NCI-H82 (cell line): ENCODE measurements around the gene STAC2.

Source experiments
- DNase-seq: peaks from one replicate; lab custom pipeline; 2025; lab: John Stamatoyannopoulos, UW

Gene STAC2

GRCh38 chr17:39231591-39232551 lies 6.1 kb upstream of the STAC2 start:
- DNase-seq, result peak; percentile 93

GRCh38 chr17:39231091-39231561 lies 5.4 kb upstream of the STAC2 start:
- DNase-seq, result peak; percentile 46

- no peak for DNase-seq
Measured at GRCh38 chr17:39230361-39230760, 4.6 kb upstream of the STAC2 start.

DNA sequence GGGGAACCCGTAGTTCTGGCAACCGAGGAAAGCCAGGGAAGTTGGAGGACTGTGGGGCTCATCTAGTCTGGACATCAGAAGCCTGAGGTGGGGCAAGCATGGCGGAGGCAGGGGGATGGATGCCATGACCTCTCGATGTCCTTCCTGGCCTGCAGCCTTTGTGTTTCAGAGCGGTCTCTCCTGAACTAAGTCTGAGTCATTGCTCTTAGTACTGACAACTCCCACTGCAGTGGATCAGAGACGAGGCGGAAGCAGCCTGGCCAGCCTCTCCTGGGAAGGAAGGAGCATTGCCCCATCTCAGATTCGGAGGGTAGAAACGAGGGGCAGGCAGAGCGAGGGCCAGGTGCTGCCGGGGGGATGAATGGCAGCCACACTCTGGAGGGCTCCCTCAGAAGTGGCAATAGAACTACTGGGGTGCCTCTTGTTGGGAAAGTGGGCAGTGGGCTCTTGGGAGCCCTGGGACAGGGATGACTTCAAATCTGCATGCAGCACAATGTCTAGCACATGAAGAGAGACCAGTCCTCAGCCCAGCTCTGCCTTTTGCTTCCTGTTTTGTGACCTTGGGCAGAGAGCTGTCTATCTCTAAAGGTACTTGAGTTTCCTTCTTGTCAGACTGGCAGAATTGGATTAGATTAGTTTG lies 3.6 kb upstream of the STAC2 start:
- no peak for DNase-seq

DNA sequence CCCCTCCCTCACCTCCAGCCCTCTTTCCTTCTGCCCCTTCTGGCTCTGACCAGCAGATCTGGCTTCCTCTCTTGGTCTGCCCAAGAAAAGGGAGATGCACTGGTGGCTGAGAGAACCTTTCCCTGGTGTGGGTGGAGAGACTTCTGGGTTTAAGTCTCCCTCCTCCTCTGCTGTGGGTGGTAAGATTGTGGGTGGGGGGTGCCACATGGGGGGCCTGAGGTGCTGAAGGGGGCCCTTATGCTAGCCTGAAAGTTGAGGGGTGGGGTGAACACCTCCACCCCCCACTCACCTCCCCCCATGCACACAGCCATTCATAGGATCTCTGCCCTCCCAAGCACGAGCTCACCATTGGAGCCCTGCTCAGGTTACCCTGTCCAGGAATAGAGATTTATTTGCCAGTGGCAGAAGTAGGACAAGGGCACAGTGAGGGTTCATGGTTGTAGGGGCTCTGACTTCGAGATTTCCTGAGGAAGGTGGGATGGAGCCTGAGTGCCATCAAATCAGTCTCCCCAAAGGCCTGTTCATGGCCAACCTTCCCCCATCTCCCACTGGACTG lies 1.7 kb upstream of the STAC2 start:
- no peak for DNase-seq

- peak; percentile 98 for DNase-seq
Measured at GRCh38 chr17:39225959-39226683, 376 bp upstream of the STAC2 start.

DNA sequence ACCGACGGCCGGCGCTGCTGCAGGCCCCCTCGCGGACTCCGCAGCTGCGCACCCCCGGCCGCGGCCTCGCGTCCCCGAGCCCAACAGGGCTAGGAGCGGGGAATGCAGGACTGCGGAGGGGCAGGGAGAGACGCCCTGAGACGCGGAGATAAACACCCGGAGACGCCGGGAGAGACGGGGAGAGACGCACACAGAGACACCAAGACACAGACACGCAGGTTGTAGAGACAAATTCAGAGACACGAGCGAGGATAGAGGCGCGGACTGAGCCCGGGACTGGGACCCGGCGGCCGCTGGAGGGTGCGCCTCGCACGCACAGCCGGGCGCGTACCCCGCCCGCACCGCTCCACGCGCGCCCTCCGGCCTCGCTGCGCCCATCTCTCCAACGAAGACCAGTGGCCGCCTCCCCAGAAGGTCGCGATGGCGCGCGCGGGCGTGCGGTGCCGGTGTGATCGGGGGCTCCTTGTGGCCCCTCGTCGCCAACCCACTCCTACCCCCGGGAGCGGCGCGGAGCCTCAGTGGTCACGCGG lies 902 bp downstream of the STAC2 start:
- DNase-seq, result no peak

GRCh38 chr17:39223907-39224777 lies 1.6 kb downstream of the STAC2 start:
- peak; percentile 34 for DNase-seq

- peak; percentile 41 for DNase-seq
Measured at GRCh38 chr17:39222866-39223834, 2.6 kb downstream of the STAC2 start.

DNA sequence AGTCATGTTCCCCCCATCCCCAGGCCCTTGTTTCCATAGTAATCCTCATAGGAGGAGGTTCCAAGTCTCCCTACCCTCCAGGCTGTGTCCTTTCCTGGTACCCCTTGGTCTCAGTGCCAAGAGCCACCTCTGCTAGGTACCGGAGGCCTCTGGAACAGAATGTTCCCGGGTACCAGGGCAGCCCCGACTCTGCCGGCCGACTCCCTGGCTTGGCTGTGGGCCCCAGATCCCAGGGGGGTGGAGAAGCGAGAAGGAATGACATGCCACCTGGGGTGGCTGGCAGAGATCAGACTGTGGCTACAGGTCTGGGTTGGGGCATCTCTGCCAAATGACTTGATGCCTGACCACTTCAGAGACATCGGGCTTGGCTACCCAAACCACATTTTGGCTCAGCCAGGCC lies 3.6 kb downstream of the STAC2 start:
- DNase-seq, result no peak

- DNase-seq, result no peak
Measured at GRCh38 chr17:39221572-39221971, 4.2 kb downstream of the STAC2 start.

DNA sequence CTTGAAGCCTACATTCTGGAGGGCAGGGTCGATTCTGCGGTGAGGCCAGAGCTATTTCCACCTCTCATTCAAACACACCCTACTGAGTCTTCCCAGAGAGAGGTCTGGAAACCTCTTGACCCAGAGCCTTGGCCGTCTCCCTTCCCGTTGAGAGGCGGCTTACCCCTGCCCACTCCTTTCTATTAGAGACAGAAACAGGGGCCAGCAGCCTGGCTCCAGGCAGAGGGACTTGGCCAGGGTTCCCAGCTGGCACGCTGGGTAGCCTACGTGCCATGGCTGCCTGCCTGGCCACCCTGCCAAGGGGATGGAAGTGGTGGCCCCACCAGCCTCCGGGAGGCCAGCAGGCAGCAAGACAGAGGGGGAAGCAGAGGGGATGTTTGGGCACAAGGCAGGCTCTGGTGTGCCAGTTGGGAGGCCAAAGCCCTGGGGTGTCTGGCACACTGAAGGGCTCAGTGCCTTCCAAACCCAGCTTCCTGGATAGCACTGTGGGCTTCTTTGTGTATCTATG lies 6.0 kb downstream of the STAC2 start:
- DNase-seq, result no peak

GRCh38 chr17:39218906-39219305 lies 6.8 kb downstream of the STAC2 start:
- DNase-seq, result no peak

DNA sequence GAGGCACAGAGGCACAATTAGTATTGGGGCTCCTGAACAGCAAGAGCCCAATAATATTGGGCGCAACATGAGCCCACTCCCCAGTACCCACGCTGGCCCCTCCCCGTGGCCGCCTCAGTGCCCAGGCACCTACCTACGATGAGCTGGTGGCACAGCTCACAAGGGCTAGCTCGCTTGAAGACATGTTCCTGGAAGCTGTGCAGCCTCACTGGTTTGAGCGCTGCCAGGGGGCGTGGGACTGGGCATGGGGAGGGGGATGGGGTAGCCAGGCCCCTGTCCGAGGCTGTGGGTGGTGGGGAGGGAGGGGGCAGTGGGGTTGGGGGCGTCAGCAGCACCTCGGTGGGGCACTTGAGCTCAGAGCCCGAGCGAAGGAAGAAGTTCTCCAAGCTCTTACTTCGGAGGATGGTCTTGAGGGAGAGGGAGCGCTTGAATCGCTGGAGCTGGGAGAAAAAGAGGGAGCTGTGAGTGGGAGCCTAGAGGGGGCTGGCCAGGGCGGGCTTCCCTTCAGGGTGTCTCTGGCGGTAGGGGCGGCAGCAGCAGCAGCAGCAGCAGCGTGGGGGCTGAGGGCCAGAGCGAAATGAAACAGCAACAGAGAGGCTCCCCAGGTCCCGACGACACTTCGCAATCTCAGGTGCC lies 7.9 kb downstream of the STAC2 start:
- DNase-seq, result no peak

GRCh38 chr17:39213852-39214251 lies 11.9 kb downstream of the STAC2 start:
- no peak for DNase-seq

- DNase-seq, result no peak
Measured at GRCh38 chr17:39212841-39213480, 12.8 kb downstream of the STAC2 start.

DNA sequence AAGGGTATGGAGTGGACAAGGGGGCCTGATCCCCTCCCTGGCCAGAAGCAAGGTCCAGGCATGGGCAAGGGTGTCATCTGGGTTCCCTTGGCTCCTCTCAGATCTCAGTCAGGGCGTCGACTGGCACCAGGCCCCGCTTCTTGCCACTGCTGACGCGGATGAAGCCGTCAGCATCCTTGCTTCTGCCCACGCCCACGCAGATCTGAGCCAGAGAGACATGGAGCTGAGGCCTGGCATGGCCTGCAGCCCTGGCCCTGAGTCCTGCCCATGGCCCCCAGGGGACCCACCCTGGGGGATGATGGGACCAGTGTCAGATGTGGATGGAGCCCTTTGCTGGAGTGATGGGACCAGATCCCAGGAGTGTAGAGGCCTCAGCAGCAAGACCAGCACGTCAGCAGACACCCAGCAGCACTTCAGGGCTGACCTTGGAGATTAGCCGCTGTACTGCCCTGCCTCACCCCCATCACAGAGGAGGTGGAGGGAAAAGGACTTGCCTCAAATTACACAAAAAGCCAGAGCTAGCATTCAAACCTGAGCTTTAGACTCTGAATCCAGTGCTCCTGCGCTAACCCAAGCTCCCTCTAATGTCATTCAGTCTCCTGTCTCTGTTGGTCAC lies 13.4 kb downstream of the STAC2 start:
- no peak for DNase-seq

DNA sequence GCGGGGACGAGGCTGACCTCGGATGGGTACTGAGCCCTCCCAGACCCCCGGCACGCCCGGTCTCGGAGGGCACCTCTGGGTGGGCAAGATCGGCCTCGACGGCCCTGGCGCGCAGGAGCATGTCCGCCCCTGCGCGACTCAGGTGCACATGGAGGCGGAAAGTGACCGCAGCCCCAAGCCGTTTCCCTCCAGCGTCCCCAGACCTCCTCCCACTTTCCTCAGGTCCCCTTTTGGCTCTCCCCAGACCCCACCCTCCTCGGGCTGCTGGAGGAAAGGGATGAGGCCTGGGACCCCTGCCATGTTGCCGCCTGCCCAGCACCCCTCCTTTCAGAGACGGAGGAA lies 15.7 kb downstream of the STAC2 start:
- DNase-seq, result no peak
